GM12864 (cell line): ENCODE data around the gene CCDC186.

Experiments used
- DNase-seq: peaks from one replicate; pipeline ENCODE4 v3.0.0-alpha.2; 2011; ENCODE audit warnings: low read depth
- H3K4me3 ChIP-seq: 2 replicates; pipeline ENCODE4 v1.5.1; 2011; ENCODE audit warnings: mild to moderate bottlenecking, low read depth, low read length, control low read depth
- TF ChIP-seq, protein P1 (sequence below): IDR thresholded peaks from 2 replicates; pipeline ENCODE4 v1.5.1; 2011; ENCODE audit warnings: low read depth, mild to moderate bottlenecking, moderate library complexity, low read length, control low read depth, inconsistent platforms; ENCODE audit errors: missing control alignments

The CCDC186 gene

DNA sequence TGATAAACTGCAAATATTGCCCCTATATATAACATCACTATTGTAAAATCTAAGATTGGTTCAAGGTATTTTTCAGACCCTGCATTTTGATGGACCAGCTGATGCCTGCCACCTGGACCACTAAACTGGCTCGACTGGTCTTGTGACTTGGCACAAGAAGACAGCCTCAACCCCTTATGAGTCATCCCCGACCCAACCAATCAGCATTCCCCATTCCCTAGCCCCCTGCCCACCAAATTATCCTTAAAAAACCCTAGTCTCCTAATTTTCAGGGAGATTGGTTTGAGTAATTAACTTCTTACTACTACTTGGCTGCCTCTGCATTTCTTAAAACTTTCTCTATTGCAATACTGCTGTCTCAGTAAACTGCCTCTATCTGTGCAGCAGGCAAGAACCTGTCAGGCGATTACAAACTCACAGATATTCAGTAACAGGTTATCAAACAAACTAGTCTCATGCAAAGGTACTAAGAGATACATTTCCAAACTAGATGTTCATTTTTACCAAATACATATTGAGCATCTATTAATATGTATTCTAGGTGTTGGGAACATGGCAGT lies 5.5 kb downstream of the CCDC186 start:
- H3K4me3 ChIP-seq: no peak overlapping the region
- TF ChIP-seq, protein P1, sequence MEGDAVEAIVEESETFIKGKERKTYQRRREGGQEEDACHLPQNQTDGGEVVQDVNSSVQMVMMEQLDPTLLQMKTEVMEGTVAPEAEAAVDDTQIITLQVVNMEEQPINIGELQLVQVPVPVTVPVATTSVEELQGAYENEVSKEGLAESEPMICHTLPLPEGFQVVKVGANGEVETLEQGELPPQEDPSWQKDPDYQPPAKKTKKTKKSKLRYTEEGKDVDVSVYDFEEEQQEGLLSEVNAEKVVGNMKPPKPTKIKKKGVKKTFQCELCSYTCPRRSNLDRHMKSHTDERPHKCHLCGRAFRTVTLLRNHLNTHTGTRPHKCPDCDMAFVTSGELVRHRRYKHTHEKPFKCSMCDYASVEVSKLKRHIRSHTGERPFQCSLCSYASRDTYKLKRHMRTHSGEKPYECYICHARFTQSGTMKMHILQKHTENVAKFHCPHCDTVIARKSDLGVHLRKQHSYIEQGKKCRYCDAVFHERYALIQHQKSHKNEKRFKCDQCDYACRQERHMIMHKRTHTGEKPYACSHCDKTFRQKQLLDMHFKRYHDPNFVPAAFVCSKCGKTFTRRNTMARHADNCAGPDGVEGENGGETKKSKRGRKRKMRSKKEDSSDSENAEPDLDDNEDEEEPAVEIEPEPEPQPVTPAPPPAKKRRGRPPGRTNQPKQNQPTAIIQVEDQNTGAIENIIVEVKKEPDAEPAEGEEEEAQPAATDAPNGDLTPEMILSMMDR: no peak
- no peak for DNase-seq

DNA sequence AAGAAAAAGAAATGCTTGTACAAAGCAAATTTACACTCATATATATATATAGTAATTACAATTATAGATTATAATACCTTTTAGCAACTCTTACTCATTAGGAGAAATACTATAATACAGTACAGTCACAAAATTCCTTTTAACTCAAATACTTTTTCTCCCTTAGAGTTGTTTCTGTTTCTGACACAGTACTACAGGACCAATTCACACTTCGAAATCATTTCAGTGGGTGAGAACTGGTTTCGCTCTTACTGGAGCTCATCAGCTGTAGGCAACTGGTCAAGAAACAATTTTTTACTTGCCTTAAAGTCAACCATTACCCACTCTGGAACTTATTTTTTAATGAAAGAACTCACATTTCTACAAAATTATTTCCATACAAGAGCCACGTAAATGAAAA lies 6.0 kb downstream of the CCDC186 start:
- DNase-seq: no peak
- H3K4me3 ChIP-seq: no peak overlapping the region
- TF ChIP-seq, protein P1: no peak

DNA sequence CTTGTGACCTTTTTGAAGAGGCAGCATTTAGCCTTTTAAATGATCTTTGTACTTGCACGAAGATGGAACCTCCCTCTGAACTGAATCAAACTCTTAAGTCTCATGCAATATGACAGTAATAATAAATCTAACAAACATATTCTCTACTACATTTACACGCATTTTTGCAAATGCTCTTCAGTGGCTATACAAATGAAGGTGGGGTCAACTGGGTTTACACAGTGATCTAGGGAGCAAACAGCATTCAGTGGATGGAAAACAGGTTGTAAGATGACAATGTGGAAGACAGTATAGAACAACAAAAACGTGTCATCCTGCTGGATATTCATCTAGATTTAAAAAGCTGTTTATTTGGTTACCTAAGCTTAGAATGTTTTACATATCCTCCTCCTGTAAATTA lies 7.5 kb downstream of the CCDC186 start:
- DNase-seq: no peak
- TF ChIP-seq, protein P1: no peak
- no peak overlapping the region for H3K4me3 ChIP-seq

DNA sequence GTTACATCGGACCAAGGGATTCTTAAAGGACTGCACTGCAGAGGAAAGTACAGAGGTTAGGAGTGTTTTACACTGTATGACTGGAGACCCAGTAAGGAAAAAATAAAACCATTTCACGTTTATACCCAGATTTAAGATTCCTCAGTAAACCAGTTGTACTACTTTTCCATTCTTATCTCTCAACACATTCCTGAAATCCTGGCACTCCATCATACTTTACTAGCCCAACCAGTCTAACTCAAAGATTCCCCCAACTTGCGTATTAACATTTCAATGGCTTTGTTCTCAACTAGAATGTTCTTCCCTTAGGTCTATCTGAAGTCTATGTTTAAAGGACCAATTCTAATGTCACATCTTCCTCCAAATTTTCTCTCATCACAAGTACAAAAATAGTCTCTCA lies 8.0 kb downstream of the CCDC186 start:
- H3K4me3 ChIP-seq: no peak overlapping the region
- no peak for DNase-seq
- TF ChIP-seq, protein P1: no peak

DNA sequence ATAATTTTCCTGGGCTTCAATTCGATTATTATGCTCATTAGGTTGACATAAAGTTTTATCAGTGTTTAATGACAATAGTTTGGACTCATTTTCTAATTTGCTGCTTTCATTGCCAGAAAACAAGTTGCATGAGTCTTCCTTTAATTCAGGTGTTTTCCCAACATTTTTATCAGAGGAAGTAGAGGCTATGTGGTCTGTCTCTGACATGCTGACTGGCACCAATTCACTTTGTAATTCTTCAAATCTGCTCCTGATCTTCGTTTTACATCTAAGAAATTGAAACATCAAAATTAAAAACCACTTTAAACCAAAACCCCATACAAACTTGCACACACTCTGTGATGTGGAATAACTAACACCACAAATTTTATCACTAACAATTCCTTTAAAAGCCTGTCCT lies 10.9 kb downstream of the CCDC186 start:
- DNase-seq: no peak
- TF ChIP-seq, protein P1: no peak
- H3K4me3 ChIP-seq: no peak overlapping the region

DNA sequence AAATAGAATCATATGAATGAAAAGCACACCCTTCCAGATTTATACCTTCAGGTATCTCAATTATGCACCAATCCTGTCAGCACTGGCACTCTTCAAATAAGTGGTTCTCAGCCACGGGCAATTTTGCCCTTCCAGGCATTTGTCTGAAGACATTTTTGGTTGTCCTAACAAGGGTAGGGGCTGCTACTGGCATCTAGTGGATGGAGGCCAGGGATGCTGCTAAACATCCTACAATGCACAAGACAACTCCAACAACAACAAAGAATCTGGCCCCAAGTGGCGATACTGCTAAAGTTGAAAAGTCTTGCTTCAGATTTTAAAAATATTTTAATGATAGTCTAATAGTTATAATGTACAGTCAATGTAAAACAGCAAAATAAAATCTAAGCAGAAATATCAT lies 16.1 kb downstream of the CCDC186 start:
- no peak overlapping the region for H3K4me3 ChIP-seq
- TF ChIP-seq, protein P1: no peak
- no peak for DNase-seq

DNA sequence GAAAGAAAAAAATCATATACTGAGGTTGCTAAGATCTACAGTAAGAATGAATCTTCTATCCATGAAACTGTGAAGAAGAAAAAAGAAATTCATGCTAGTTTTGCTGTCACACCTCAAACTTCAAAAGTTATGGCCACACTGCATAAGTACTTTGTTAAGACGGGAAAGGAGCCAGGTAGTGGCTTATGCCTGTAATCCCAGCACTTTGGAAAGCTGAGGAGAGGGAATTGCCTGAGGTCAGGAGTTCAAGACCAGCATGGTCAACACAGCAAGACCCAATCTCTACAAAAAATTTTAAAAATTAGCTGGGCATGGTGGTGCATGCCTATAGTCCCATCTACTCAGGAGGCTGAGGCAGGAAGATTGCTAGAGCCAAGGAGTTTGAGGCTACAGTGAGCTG lies 22.1 kb downstream of the CCDC186 start:
- DNase-seq: no peak
- no peak overlapping the region for H3K4me3 ChIP-seq
- TF ChIP-seq, protein P1: no peak
